HG03159 (cell line): Measurements from ENCODE around the gene MYO5B.

Source experiments
- ATAC-seq: cut with Tn5 transposase; IDR thresholded peaks from one replicate; pipeline ENCODE4 v1.9.1; 2021; ENCODE audit warnings: mild to moderate bottlenecking, moderate library complexity; ENCODE audit not compliant: unreplicated experiment

The MYO5B gene

DNA sequence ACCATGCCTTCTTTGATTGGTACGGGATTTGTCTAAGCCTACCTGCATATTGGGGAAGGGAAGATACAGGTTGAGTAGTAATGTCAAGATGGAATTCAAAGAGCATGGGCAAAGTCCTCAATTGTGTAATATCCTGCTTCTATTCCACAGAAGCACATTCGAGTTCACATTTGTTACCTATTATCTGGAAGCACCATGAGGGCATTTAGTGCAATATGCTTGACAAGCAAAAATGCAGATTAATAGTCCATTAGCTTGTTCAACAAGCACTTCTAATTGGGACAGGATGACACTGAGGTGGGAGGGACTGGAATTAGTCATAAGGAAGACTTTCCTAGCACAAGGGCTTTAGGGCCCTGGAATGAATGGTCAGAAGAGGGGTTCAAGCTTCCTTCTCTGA, 40.5 kb downstream of the MYO5B start:
- no peak for ATAC-seq

DNA sequence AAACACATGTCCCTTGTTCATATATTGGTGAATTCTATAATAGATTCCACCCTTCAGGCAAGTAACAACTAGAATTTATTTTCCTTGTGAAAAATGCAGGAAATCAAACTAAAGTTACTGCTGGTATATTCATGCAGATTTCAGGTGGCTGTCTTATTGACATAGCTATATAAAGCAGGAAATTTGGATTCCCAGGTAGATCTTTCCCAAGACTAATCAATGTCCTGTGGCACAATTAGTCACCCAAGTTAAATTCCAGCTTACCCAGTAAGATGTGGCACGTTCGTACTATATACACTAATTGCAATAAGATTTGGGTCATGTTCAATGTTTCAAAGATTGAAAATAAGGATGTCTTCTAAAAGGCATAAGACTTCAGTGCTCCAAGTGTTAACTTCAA, 42.0 kb downstream of the MYO5B start:
- no peak for ATAC-seq

DNA sequence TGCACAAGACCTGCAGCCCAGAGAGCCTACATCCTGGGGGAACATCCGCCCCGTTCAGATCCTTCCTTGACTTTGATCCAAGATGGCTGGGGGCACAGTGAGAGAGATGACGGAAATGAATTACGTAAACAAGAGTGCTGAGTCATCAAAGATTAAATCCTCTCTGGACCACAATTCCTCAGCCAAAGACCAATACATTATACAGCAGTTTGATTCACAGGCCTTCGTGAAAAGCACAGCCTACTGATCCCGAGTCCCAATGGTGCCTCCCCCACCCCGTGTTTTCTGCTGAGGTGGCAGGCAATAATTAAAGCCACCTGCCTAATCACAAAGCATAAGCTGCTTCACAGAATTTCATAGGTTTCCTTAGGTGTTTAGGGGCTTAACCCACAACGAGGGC, 43.0 kb downstream of the MYO5B start:
- no peak for ATAC-seq

DNA sequence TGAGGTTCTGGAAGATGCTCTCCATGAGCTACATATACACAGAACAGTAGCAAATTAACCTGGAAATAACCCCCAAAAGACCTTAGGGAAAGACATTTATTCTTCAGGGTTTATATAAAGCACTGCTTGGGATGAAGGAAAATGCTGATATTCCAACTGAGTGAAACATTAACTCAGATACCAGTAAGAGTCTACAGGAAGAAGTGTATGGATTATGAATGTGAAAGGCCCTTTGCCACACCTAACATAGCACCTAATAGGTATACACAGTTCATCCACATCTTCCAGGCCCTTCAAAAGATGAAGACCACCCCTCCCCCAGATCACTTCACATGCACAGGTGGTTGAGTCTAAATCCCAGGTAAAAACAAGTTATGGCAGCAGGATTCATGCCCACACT, 50.4 kb downstream of the MYO5B start:
- ATAC-seq = no peak

DNA sequence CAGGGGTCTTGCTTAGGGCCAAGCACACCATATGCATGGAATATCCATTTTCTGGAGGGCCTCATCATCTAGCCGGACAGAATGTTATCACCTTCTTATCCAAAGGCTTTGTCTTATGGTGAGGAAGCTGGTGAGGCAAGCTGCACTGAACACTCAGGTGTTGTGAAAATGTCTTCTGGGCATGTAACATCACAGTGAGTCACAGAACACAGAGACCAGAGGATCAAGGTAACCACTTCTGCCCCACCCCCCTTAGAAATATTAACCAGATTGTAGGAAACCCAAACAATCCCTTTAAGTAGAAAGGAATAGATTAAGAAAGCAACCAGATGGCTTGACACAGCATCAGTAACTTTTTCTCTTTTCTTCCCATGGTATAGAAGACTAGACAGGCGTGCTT, 51.1 kb downstream of the MYO5B start:
- no peak for ATAC-seq

DNA sequence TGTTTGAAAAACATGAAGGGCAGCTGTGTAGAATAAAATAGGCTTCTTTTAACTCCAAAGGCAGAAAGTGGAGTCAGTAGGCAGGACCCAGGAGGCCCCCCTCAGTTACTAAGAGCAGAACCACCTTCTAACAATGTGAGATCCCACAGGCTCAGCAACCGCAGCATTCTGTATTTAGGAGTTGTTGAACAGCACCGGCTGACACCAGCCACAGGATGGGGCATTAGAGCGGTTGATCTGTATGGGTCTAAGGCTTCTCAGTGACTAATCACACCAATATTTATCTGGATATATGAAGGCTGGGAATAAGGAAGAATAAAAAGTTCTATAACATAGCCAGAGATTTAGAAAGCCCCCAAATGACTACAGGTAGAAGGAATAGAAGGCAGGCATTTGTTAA, 51.7 kb downstream of the MYO5B start:
- no peak for ATAC-seq

DNA sequence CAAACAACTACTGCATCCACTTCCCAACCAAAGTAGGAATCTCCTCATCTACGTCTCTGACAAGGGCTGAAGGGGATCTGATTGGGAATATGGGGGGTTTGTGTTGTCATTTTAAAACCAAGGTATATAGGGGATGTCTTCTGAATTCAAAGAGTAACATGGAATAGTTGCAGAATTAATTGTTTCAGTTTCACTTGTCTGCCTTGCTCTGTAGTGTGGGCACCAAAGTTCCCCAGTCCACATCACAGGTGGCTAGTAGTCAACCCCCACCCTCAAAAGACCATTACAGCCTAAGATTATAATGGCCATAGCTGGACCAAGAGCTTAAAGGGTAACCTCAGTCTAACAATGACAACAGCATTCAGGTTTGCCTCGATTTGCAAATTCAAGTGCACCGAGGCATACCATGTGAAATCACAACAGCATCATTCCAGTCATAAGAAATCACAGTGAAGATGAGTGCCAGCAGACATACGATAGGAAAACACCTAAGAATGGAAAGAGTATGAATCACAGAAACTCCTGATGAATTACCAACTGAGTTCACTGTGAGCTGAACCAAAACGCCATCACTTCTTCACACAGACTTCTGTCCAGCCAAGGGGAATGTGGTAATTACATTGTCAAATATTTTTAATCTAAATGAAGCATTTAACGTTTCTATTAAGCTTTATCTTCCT, 52.4 kb downstream of the MYO5B start:
- no peak for ATAC-seq

DNA sequence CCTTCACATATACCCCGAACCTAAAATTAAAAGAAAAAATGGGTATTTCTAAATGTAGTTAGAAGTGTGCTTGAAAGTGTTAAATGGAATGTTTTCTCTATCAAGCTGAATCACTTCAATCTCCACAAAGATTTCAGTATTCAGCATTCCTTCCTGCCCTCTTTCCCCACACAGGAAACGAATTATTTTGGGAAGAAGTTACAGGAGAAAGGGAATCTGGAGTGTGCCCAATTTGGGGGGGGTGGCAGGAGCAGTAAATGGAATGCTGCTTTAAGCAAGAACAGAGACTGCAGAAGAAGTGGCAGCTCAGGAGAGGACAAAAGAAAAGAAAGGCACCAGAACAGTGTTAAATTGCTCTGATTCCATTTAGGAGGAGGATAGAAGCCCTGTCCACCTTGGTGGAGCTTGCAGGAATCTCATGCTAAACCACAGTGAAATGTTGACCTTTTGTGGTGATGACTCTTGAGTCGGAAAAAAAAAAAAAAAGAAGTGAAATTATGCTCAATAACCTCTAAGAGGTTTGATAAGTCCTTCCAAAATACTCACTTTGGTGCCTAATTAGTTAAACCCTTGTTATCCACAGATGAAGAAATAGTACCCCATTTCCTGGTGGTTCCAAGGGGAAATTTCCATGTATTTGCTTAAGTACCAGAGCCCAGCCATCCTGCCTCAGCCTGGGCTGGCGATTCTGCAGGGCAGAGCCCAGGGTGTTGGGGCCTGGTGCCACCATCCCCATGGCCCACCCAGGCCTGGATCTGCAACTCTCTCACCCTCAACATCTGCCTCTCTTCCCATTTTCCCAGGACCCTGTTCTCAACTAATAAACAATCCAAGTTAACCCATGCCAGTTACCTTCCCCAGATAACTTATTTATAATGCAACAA, 56.5 kb downstream of the MYO5B start:
- no peak for ATAC-seq

DNA sequence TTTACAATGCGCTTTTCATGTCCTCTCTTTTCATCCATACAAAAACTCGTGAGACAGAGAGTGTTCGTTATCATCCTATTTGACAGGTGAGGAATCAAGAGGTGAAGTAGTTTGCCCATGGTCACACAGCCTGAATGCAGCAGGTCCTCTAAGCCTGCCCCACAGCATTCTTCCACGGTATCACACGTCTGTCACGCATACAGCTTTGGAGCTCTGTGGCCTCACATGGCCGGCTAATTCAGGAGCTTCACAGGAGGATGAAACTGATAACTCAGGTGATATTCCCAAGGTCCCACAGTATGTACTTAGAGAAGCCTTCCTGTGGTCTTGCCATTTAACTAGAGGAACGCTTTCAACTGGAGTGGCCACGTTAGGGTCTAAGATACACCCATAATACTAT, 59.0 kb downstream of the MYO5B start:
- ATAC-seq = no peak

DNA sequence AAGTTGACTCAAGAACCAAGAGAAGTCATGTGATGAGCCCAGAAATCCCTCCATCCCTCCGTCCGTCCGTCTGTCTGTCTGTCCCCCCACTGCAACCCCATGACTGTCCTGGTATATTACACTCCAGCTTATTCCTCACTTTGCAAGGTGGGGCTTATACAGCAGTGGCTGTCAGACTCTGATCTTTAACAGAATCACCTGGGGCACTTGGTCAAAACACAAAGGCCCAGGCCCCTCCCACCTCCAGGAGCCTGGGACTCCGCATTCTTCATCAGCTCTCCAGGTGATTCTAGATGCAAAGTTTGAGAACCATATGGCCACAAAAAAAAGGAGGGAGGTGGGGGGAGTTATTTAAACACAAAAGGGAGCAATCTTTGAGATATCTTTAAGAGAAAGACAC, 61.4 kb downstream of the MYO5B start:
- no peak for ATAC-seq

DNA sequence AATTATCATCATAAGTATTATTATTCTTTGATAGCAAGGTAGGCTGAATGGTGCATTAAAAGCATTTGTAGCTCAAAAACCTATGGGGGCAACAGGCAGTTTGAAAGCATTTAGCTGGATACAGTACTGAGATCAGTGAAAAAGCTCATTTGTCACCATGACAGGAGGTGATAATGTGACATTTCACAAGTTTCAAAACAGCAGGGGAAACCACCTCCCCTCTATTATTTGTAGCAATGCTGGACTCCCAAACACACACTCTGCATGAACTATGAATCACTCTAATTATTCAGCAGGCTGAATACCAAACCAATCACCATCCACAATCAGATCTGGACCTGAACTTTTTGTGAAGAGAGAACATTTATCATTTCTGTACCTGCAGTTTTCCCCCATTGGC, 63.4 kb downstream of the MYO5B start:
- ATAC-seq = no peak

DNA sequence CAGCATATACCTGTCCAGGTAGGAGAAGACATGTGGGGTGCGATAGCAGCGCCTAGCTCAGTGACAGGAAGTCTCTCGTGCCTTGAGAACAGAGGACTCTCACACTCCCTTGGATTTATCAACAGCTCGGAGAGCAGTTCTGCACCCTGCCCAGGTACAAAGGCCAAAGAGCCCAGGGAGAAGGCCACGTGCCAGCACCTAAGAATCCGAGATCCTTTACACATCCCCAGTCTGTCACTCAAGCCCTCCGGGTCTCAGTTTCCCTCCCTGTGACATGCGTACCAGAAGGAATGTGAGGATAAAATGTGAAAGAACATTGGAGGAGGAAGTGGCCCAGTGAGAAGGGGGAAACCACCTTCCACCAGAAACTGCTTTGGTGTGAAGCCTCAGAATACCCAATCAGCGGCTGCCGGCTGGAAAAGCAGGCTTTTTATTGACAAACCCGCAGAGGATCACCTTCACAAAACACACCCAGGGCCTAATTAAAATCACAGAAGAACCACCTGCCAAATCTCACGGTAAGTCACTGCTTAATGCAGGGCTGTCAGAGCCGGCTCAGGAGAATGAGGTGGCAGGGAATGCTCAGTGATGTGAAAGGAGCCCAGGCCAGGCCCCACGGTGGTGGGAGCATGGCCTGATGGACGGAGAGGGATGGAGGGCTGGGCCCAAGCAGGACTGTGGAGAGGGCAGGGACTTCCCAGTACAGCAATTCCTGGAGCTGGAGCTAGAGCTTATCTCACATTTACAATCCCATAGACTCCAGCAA, 66.3 kb downstream of the MYO5B start:
- ATAC-seq = no peak

DNA sequence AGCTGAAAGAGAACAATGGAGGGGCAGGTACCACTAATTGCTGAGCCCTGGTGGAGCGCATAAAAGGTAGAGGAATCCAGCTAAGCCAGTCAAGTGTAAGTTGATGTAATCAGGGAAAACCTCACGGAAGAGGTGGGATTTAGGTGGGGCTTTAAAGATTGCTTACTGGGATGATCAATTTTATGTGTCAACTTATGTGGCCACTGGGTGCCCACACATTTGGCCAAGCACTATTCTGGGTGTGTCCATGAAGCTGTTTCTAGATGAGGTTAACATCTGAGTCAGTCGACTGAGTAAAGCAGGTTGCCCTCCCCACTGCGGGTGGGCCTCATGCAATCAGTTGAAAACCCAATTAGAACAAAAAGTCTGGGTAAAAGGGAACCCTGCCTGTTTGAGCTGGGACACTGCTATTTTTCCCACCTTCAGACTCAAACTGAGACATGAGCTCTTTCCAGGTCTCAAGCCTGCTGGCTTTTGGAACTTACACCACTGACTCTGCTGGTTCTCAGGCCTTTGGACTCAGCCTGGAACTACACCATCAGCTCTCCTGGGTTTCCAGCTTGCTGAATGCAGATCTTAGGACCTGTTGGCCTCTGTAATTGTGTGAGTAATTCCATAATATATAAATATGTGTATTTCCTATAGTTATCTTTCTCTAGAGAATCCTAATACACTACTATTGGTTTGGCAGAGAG, 67.3 kb downstream of the MYO5B start:
- no peak for ATAC-seq

DNA sequence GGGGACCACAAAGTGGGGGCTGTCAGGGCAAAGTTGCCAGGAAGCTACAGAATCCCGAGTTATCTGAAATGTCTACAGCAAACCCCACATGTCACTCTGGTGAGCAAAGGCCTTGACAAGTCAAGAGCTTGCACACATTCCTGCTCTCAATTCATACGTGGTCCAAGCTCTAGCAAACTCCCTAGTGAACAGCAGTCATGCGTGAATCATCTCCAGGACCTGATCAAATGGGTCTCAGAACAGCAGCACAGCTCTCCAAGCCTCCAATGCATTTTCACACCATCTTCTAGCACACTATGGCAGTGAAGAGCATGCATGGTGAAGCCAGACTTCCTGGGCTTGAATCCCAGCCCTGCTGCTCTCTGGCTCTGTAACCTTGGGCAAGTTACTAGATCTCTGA, 68.5 kb downstream of the MYO5B start:
- no peak for ATAC-seq

DNA sequence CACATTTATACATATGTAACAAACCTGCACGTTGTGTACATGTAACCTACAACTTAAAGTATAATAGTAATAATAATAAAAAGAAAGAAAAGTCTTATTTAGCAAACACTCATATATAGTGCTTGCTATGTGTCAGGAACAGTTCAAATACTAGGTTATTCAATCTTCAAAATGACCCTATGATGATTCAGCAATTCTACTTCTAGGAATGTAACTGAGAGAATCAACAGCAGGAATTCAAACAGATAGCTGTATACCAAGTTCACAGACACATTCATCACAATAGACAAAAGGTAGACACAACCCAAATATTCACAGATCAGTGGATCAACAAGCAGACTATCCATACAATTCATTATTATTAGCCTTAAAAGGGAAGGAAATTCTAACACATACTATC, 69.5 kb downstream of the MYO5B start:
- ATAC-seq = no peak

DNA sequence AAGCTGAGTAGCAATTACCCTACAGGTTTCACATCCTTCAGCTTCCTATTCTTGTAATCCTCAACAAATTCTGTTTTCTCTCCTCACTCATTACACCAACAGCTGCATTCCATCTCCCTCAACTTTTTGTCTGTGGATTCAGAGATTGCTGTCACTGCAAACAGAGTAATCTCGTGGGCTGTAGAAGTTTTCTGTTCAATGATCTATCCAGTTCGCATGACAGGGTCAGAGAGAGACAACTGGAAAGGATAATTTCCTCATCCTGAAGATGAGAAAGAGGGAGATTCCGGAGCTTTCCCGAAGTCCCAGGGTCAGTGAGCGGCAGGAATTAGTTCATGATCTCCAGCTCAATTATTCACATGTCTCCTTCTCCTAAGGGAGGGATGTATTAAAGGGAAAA, 75.7 kb downstream of the MYO5B start:
- ATAC-seq = no peak

DNA sequence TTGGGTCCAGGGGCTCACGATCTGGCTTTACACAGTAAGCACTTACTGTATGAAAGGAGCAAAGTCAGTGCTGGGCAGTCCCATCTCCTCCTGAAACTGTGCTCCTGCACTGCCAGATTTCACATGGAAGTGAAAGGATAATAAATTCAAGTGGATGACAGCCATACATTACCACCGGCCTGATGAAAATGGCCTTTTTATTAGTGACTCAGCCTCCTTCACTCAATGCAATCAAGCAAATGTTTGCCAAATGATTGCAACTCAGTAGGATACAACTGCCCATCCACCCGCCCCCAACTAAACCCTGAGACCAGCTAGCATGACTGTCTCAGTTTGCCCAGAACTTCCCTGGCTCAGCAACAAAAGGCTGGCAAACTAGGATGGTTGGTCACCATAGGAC, 77.1 kb downstream of the MYO5B start:
- ATAC-seq = no peak

DNA sequence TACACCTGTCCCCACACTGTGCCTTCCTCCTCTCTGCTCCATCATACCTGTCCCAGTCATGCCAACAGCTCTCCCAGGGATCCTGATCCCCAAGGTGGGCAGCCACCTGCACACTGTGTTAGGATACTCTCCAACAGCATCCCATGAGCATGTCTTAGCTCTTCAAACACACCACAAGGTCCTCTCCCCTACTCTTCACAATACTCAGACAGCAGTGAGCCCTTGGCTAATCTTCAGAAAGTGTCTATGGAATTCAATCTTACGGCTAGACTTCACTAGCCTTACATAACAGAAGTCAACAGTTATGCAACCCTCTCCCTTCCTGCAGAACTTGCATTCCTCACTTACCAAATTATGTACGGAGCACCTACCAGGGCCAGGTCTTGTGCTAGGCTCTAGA, 79.9 kb downstream of the MYO5B start:
- no peak for ATAC-seq

DNA sequence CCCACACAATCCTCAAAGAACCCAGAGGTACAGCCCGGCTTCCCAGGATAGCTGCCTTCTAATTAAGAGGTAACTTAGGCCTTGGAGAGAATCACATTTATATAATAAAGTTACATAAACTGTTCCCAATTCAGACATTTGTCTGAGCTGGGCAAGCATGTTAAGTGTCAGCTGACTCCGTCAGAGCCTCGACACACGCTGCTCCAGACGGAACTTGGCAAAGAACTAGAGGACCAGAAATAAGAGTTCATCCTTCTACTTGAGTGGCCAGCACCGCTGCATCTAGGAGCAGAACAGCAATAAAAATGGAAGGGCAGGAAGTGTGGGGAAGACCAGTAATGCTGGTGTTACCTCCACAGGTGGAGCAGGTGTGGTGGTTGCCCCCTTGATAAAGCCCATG, 80.5 kb downstream of the MYO5B start:
- no peak for ATAC-seq

DNA sequence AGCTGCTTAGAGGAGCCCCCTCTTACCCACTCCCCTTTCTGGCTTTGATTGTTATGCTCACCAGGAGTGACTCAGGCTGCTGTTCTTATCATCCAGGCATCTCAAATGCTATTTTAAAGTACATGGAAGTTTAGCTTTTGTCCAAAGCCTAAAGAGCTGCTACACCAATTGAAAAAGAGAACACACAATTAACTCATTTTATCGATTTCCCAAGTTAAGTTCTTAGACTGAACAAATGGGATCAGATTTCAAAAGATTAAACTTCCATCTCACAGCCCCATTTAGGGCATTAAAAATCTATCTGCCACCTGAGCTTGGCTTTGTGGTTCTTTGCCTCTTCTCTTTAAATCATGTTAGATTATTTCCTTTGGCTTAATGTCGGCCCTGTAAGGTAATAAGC, 81.2 kb downstream of the MYO5B start:
- no peak for ATAC-seq

DNA sequence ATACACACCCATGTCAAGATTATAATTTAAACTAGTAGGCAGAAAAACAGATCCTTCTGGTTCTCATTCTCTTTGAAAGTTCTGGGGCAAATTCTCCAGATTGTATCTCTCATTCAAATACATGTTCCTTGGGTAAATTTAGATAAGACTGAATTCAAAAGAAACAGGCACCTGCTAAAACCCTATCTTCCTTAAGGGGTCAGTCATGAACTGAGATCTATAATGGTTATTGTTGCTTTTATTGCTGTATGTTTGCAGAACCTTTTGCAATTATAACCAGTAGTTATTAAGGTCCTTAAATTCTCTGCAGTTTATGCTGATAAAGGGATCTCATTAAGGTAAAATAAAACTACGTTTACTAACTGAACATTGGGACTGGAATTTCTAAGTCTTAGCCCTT, 83.5 kb downstream of the MYO5B start:
- no peak for ATAC-seq
